ENCODE results near the gene AP4S1. TPM values are rescaled to one million over a fixed set of nuclear protein-coding genes. Genes with fewer than 3 reads are reported as not detected.
"Not testable (repeated sequence)": the region's sequence is repeated elsewhere in the genome, so short reads cannot be mapped to it uniquely, and the experiment has no call there.

The AP4S1 gene
- total RNA-seq, 6 donors from 2014 or later: 5.3 to 11.1 (median 6.7) TPM

GRCh38 chr14:31051023-31051422 is 25.6 kb downstream of the AP4S1 start:
- peaks cover 0 to 8% (median 5%) of the 10 kb centered on the region in 4 donors for H3K4me1 ChIP-seq
- H3K9me3 ChIP-seq: no peaks in the 10 kb centered on the region
- no peak overlapping the region for H3K27ac ChIP-seq
- DNase-seq (no peak), ATAC-seq (ENCODE audit: low FRiP score in 2 of 2) (no peak)
- WGBS, 2 donors: 91 to 93% methylated on average over 7 of the region's 7 CpGs
- TF ChIP-seq CTCF (IDR thresholded peaks at IDR 0.05): no peak
- no peak for TF ChIP-seq POLR2AphosphoS5 (IDR thresholded peaks at IDR 0.05)
- no peak for TF ChIP-seq EP300 (IDR thresholded peaks at IDR 0.05)
- no peak for TF ChIP-seq POLR2A (IDR thresholded peaks at IDR 0.05)
- no peaks in the 10 kb centered on the region for H3K27me3 ChIP-seq
- no peak overlapping the region for H3K4me3 ChIP-seq
- H3K36me3 ChIP-seq: no peaks in the 10 kb centered on the region

GRCh38 chr14:31051511-31051910 is 26.1 kb downstream of the AP4S1 start:
- TF ChIP-seq POLR2AphosphoS5 (IDR thresholded peaks at IDR 0.05) (no peak), CTCF (IDR thresholded peaks at IDR 0.05) (no peak), POLR2A (IDR thresholded peaks at IDR 0.05) (no peak), EP300 (IDR thresholded peaks at IDR 0.05) (no peak)
- Histone ChIP-seq H3K4me1 (peaks cover 0 to 8% (median 5%) of the 10 kb centered on the region in 4 donors), H3K36me3 (no peaks in the 10 kb centered on the region)

GRCh38 chr14:31052905-31053586 is 27.6 kb downstream of the AP4S1 start:
- 80 to 82% methylated on average over 9 of the region's 9 CpGs for WGBS, 2 donors
- H3K27me3 ChIP-seq, H3K36me3 ChIP-seq, DNase-seq, H3K9me3 ChIP-seq, H3K27ac ChIP-seq, H3K4me3 ChIP-seq, H3K4me1 ChIP-seq: not testable (repeated sequence)
- peak in 1 of 2 donors; percentile 45 for ATAC-seq (ENCODE audit: low FRiP score in 2 of 2)

More at GRCh38 chr14:31051511-31051910, 26.1 kb downstream of the AP4S1 start:
- ATAC-seq (ENCODE audit: low FRiP score in 2 of 2) (no peak), DNase-seq (no peak)
- Histone ChIP-seq H3K9me3 (no peaks in the 10 kb centered on the region), H3K27ac (no peak overlapping the region), H3K4me3 (no peak overlapping the region), H3K27me3 (no peaks in the 10 kb centered on the region)
- WGBS, 2 donors: 66% methylated on average over 4 of the region's 4 CpGs

GRCh38 chr14:31057035-31057434 is 31.6 kb downstream of the AP4S1 start:
- H3K9me3 ChIP-seq: no peaks in the 10 kb centered on the region
- no peak for DNase-seq
- 86 to 95% methylated on average over 1 of the region's 1 CpG for WGBS, 2 donors

More at GRCh38 chr14:31057035-31057434, 31.6 kb downstream of the AP4S1 start:
- no peak overlapping the region for H3K4me3 ChIP-seq
- H3K27me3 ChIP-seq: no peaks in the 10 kb centered on the region
- no peak for TF ChIP-seq CTCF (IDR thresholded peaks at IDR 0.05)
- no peak for TF ChIP-seq POLR2AphosphoS5 (IDR thresholded peaks at IDR 0.05)
- TF ChIP-seq EP300 (IDR thresholded peaks at IDR 0.05): no peak
- TF ChIP-seq POLR2A (IDR thresholded peaks at IDR 0.05): no peak
- H3K36me3 ChIP-seq: no peaks in the 10 kb centered on the region
- no peak overlapping the region for H3K27ac ChIP-seq
- no peak for ATAC-seq (ENCODE audit: low FRiP score in 2 of 2)
- peaks cover 2 to 13% (median 8%) of the 10 kb centered on the region in 4 donors for H3K4me1 ChIP-seq
